ENCODE data around the gene ARPC1A.
"Not testable (repeated sequence)": the region's sequence is repeated elsewhere in the genome, so short reads cannot be mapped to it uniquely, and the experiment has no call there.

ARPC1A gene

DNA sequence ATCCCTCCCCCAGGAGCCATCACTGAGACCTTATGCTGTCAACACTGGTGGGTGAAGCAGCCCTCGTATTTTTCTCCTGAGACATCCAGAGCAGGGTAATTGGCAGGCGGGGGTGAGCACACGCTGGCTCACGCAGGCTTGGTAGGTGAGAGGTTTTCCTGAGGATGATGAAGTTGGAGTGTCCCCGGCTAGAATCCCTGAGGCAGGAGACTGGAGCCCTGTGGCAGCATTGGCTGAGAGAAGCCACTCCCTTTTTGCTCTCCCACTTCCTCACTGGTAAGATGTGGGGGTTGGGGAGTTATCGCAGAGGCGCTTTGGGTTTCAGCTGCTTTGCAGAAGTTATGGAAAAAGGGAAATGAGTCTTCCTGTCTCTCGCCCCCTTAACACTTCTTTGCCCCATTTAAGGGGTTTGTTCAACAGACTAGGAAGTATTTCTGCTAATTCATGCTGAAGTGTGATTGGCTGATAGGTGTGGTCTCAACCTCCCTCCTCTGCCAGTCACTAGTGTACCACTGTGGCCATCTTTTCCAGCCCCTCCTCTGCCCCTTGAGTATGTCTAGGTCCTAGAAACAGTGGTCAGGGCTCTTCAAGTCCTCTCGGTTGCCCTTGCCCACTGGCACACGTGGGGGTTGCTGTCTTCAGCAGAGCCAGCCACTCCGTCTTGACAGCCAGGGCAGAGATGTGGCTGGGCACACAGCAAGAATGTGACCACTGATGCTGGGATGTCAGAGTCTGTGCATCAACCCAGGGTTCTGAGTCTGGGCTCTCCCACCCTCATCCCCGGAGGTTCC lies 54.5 kb downstream of the ARPC1A start:
- Histone ChIP-seq H3K4me3 (ENCODE audit: low read length) (no peak overlapping the region), H3K4me1 (ENCODE audit: insufficient read depth, low read length) (no peaks in the 10 kb centered on the region), H3K36me3 (ENCODE audit: insufficient read depth, low read length) (no peaks in the 10 kb centered on the region), H2AFZ (ENCODE audit: low read depth, low read length) (no peak overlapping the region), H3K27me3 (ENCODE audit: insufficient read depth, low read length) (no peaks in the 10 kb centered on the region), H3K9me3 (ENCODE audit: low read length) (no peaks in the 10 kb centered on the region)

DNA sequence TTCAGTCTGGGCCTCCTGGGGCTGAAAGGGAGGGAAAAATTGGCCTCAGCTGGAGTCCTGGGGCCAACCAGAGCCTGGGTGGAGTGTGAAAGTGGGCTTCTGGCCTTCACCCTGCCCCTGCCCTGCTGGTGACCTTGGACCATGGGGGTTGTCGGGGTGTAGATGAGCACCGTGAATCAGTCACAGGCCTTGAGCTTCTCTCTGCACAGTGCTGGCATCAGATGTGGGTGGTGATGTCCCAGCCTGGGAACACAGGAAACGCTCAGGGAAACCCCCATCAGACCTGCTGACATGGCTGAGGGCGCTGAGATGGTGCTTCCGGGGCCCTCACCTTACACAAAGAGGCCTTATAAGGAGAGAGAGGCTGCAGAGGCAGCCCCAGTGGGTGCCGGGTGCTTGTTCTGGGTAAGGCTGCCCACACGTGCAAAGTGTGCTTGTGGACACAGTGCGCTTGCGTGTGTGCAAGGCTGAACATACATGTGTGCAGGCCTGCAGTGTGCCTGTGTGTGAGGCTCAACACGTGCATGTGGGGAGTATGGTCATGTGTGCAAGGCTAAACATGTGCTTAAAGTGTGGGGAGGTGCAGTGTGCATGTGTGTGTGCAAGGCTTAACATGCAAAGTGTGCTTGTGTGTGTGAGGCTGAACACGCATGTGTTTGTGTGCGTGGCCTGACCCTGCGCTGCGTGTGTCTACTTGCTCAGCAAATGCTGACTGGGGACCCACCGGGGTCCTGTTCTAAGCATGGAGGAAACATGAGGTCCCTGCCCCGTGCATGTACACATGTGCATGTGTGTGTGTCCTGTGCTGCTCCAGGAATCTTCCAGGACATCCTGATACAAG lies 55.3 kb downstream of the ARPC1A start:
- H3K4me1 ChIP-seq (ENCODE audit: insufficient read depth, low read length) = no peaks in the 10 kb centered on the region
- H2AFZ ChIP-seq (ENCODE audit: low read depth, low read length) = no peak overlapping the region
- H3K27me3 ChIP-seq (ENCODE audit: insufficient read depth, low read length) = no peaks in the 10 kb centered on the region
- no peaks in the 10 kb centered on the region for H3K36me3 ChIP-seq (ENCODE audit: insufficient read depth, low read length)
- no peak overlapping the region for H3K4me3 ChIP-seq (ENCODE audit: low read length)
- no peaks in the 10 kb centered on the region for H3K9me3 ChIP-seq (ENCODE audit: low read length)

DNA sequence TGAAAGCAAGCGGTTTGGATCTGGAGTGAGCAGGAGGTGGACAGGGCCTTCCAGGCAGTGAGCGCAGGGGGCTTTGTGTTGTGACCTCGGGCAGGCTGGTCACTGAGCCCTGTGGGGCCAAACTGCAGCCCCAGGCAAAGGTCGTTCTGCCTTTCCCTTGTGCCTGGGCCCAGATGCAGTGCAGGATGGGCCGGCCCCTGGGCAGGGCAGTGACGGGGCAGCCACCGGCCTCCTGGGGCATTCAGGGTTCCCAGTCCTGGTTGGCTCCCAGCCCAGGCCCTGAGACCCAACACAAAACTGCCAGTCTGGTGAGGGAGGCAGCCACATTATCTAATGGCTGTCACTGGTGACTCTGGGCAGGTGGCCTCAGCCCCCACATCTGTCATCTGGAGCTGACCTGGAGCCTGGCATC lies 56.0 kb downstream of the ARPC1A start:
- H2AFZ ChIP-seq (ENCODE audit: low read depth, low read length) = no peak overlapping the region
- H3K36me3 ChIP-seq (ENCODE audit: insufficient read depth, low read length) = no peaks in the 10 kb centered on the region
- H3K4me3 ChIP-seq (ENCODE audit: low read length) = no peak overlapping the region
- no peaks in the 10 kb centered on the region for H3K4me1 ChIP-seq (ENCODE audit: insufficient read depth, low read length)
- H3K27me3 ChIP-seq (ENCODE audit: insufficient read depth, low read length) = no peaks in the 10 kb centered on the region
- H3K9me3 ChIP-seq (ENCODE audit: low read length) = no peaks in the 10 kb centered on the region

DNA sequence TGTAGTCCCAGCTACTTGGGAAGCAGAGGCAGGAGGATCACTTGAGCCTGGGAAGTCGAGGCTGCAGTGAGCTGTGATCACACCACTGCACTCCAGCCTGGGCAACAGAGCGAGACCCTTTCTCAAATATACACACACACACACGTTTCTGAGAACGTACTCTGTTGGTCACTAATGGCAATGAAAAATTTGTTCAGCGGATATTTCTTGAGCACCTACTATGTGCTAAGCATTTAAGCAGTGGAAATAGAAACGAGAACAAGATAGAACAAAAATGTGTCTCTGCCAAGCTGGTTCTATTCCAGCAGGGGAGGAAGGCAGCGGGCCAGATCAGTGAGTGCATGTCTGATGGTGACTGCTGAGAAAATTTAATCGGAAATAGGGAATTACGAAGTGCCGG lies 57.5 kb downstream of the ARPC1A start:
- Histone ChIP-seq H3K27me3 (ENCODE audit: insufficient read depth, low read length) (no peaks in the 10 kb centered on the region), H2AFZ (ENCODE audit: low read depth, low read length) (no peak overlapping the region), H3K4me1 (ENCODE audit: insufficient read depth, low read length) (no peaks in the 10 kb centered on the region), H3K36me3 (ENCODE audit: insufficient read depth, low read length) (no peaks in the 10 kb centered on the region), H3K9me3 (ENCODE audit: low read length) (no peaks in the 10 kb centered on the region), H3K4me3 (ENCODE audit: low read length) (no peak overlapping the region)

DNA sequence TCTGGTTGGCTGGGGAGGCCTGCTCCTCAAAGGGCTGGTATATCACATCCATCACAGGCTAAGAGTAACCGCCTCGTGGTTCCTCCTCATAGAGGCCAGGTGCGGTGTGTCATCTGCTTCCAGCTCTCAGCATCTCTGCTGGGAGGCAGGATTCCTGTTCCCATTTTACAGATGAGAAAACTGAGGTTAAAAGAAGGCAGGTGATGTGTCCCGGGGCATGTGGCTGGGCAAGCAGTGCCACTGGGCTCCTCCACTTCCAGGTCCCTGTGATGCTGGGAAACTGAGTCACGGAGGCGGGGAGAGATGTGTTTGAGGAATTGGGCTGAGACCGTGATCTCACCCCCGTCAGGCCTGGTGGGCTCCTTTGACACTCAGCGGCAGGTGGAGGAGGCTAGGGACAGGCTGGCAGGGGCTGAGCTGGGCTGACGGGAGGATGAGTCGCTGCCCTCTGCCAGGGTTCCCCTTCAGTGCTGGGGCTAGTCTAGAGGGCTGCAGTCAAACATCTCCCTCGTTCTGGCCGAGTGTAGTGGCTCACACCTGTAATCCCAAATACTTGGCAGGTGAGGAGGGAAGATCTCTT lies 58.2 kb downstream of the ARPC1A start:
- no peaks in the 10 kb centered on the region for H3K4me1 ChIP-seq (ENCODE audit: insufficient read depth, low read length)
- H2AFZ ChIP-seq (ENCODE audit: low read depth, low read length) = no peak overlapping the region
- H3K27me3 ChIP-seq (ENCODE audit: insufficient read depth, low read length) = no peaks in the 10 kb centered on the region
- no peaks in the 10 kb centered on the region for H3K36me3 ChIP-seq (ENCODE audit: insufficient read depth, low read length)
- no peaks in the 10 kb centered on the region for H3K9me3 ChIP-seq (ENCODE audit: low read length)
- no peak overlapping the region for H3K4me3 ChIP-seq (ENCODE audit: low read length)

DNA sequence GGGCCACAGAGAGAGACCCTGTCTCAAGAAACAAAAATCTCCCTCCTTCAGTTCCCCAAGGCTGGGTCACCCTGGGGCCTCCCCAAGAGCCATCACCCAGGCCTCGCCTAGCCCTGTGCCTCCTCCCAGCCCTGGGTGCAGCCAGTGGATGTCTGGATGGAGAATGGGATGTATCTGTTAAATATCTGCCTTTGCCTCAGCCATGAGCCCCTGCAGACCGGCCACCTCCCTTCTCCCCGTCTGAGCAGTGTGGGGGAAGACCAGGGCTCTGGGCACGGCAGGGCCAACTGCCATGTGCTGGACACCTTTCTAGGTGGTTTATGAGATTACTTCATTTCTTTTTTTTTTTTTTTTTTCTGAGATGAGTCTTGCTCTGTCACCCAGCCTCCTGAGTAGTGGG lies 58.8 kb downstream of the ARPC1A start:
- Histone ChIP-seq H3K4me3 (ENCODE audit: low read length) (no peak overlapping the region), H3K4me1 (ENCODE audit: insufficient read depth, low read length) (no peaks in the 10 kb centered on the region), H2AFZ (ENCODE audit: low read depth, low read length) (no peak overlapping the region), H3K36me3 (ENCODE audit: insufficient read depth, low read length) (no peaks in the 10 kb centered on the region), H3K27me3 (ENCODE audit: insufficient read depth, low read length) (no peaks in the 10 kb centered on the region), H3K9me3 (ENCODE audit: low read length) (no peaks in the 10 kb centered on the region)

DNA sequence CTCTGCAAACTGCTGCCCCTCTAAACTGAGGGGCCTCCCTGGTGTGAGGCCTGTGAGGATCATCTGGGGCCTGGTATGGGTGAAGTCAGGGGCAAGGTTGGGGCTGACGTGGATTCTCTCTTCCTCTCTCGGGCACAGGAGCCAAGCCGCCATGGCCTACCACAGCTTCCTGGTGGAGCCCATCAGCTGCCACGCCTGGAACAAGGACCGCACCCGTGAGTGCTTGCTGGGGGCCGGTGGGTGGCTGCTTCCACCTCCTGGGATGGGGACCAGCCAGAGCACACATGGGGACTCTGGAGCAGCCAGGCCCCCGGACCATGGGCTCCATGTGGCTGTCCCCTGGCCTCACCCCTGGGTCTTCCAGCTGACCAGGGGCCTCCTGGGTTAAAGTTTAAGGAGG lies 59.9 kb downstream of the ARPC1A start:
- Histone ChIP-seq H3K4me3 (ENCODE audit: low read length) (no peak overlapping the region), H3K27me3 (ENCODE audit: insufficient read depth, low read length) (no peaks in the 10 kb centered on the region), H3K4me1 (ENCODE audit: insufficient read depth, low read length) (no peaks in the 10 kb centered on the region), H3K9me3 (ENCODE audit: low read length) (no peaks in the 10 kb centered on the region), H3K36me3 (ENCODE audit: insufficient read depth, low read length) (no peaks in the 10 kb centered on the region), H2AFZ (ENCODE audit: low read depth, low read length) (no peak overlapping the region)

DNA sequence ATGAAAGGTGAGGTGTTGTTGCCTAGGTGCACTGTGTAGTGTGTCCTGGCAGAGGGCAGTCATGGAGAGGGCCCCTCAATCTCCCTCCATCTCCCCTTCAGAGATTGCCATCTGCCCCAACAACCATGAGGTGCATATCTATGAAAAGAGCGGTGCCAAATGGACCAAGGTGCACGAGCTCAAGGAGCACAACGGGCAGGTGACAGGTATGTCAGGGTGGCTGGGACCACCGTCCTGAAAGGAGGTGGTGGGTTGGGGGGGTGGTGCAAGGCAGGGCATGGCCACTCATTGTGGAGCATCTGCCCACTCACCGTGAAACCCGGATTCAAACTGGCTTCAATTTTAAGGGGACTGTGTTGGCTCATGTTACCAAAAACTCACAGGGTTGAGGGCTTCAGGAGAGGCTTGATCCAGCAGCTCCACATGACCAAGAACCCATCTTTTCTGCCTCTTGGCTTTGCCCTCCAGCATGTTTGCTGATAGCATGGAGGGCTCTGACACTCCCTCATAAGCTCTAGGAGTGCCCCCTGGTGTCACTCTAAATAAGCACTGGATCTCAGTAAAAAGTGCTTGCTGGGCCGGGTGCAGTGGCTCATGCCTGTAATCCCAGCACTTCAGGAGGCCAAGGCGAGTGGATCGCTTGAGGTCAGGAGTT lies 61.0 kb downstream of the ARPC1A start:
- no peaks in the 10 kb centered on the region for H3K4me1 ChIP-seq (ENCODE audit: insufficient read depth, low read length)
- H3K36me3 ChIP-seq (ENCODE audit: insufficient read depth, low read length) = peaks cover 5% of the 10 kb centered on the region
- H2AFZ ChIP-seq (ENCODE audit: low read depth, low read length) = no peak overlapping the region
- no peaks in the 10 kb centered on the region for H3K9me3 ChIP-seq (ENCODE audit: low read length)
- no peaks in the 10 kb centered on the region for H3K27me3 ChIP-seq (ENCODE audit: insufficient read depth, low read length)
- H3K4me3 ChIP-seq (ENCODE audit: low read length) = no peak overlapping the region

DNA sequence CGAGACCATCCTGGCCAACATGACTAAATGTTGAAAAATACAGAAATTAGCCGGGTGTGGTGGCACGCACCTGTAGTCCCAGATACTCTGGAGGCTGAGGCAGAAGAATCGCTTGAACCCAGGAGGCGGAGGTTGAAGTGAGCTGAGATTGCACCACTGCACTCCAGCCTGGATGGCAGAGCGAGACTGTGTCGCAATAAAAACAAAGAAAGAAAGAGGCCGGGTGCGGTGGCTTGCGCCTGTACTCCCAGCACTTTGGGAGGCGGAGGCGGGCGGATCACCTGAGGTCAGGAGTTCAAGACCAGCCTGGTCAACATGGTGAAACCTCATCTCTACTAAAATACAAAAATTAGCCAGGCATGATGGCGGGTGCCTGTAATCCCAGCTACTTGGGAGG lies 61.5 kb downstream of the ARPC1A start:
- not testable (repeated sequence) for H3K4me3 ChIP-seq (ENCODE audit: low read length); H2AFZ ChIP-seq (ENCODE audit: low read depth, low read length); H3K9me3 ChIP-seq (ENCODE audit: low read length); H3K27me3 ChIP-seq (ENCODE audit: insufficient read depth, low read length); H3K4me1 ChIP-seq (ENCODE audit: insufficient read depth, low read length); H3K36me3 ChIP-seq (ENCODE audit: insufficient read depth, low read length)

DNA sequence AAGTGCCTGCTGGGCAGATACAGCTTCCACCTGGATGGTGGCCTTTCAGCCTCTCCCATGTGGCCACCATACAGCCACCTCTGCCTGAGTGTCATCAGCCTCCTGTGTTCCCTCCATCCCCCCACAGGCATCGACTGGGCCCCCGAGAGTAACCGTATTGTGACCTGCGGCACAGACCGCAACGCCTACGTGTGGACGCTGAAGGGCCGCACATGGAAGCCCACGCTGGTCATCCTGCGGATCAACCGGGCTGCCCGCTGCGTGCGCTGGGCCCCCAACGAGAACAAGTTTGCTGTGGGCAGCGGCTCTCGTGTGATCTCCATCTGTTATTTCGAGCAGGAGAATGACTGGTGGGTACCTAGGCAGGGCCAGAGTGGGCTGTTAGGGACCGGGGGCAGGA lies 62.2 kb downstream of the ARPC1A start:
- H2AFZ ChIP-seq (ENCODE audit: low read depth, low read length) = no peak overlapping the region
- no peak overlapping the region for H3K4me3 ChIP-seq (ENCODE audit: low read length)
- no peaks in the 10 kb centered on the region for H3K27me3 ChIP-seq (ENCODE audit: insufficient read depth, low read length)
- H3K36me3 ChIP-seq (ENCODE audit: insufficient read depth, low read length) = peaks cover 10% of the 10 kb centered on the region
- no peaks in the 10 kb centered on the region for H3K4me1 ChIP-seq (ENCODE audit: insufficient read depth, low read length)
- no peaks in the 10 kb centered on the region for H3K9me3 ChIP-seq (ENCODE audit: low read length)

DNA sequence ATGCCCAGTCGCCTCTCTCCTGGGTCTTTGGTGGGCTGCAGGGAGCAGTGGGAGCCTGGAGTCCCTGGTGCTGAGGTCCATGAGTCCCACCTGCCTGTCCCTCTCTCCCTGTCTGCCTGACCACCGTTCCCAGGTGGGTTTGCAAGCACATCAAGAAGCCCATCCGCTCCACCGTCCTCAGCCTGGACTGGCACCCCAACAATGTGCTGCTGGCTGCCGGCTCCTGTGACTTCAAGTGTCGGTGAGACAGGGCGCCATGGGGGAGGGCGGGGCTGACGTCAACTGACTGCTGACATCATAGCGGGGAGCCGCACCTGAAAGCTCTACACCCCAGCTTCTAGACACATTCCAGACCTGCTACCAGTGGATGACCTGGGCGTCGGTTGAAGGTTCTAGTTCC lies 64.1 kb downstream of the ARPC1A start:
- Histone ChIP-seq H3K9me3 (ENCODE audit: low read length) (no peaks in the 10 kb centered on the region), H2AFZ (ENCODE audit: low read depth, low read length) (no peak overlapping the region), H3K4me1 (ENCODE audit: insufficient read depth, low read length) (no peaks in the 10 kb centered on the region), H3K27me3 (ENCODE audit: insufficient read depth, low read length) (no peaks in the 10 kb centered on the region), H3K4me3 (ENCODE audit: low read length) (no peak overlapping the region), H3K36me3 (ENCODE audit: insufficient read depth, low read length) (peaks cover 24% of the 10 kb centered on the region)

DNA sequence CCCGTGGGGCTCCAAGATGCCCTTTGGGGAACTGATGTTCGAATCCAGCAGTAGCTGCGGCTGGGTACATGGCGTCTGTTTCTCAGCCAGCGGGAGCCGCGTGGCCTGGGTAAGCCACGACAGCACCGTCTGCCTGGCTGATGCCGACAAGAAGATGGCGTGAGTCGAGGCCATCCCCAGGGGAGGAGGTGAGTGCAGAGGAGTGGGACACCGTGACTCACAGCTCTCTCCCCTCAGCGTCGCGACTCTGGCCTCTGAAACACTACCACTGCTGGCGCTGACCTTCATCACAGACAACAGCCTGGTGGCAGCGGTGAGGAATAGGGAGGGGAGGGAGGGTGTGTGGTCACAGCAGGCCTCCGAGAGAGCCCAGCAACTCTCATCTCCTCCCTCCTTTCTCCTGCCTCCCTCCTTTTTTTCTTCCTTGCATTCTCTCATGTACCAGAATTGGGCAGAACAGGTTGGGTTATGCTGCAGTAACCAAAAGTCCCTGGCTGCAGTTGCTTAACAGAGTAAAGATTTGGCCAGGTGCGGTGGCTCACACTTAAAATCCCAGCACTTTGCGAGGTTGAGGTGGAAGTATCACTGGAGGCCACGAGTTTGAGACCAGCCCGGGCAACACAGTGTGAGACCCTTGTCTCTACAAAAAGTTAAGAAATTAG lies 65.4 kb downstream of the ARPC1A start:
- Histone ChIP-seq H3K36me3 (ENCODE audit: insufficient read depth, low read length) (peaks cover 35% of the 10 kb centered on the region), H3K27me3 (ENCODE audit: insufficient read depth, low read length) (no peaks in the 10 kb centered on the region), H2AFZ (ENCODE audit: low read depth, low read length) (no peak overlapping the region), H3K9me3 (ENCODE audit: low read length) (no peaks in the 10 kb centered on the region), H3K4me1 (ENCODE audit: insufficient read depth, low read length) (no peaks in the 10 kb centered on the region), H3K4me3 (ENCODE audit: low read length) (no peak overlapping the region)
